ENCODE data around the gene ALS2CL.
A peak's percentile ranks its signal among the peaks of the same experiment; 100 is the strongest.

The ALS2CL gene

GRCh38 chr3:46629551-46630517 lies 63.6 kb downstream of the ALS2CL start:
- DNase-seq, result peak; percentile 68

GRCh38 chr3:46628901-46629369 lies 64.5 kb downstream of the ALS2CL start:
- DNase-seq, result no peak

DNA sequence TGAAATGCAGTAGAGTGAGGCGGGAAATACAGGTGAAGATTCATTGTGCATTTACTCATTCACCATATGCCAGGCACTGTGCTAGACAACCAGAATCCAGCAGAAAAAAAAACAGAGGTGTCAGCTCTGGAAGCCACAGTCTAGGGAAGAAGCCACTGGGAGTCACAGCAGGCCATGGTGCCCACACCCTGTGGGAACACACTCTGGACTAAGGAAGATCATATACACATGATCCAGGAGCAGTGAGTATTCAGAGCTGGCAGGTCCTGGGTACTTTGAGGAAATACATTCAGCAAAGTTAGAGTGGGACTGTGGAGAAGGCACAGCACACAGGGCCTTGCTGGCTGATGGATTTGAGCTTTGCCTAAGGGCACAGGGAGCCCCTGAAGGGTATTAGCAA lies 66.4 kb downstream of the ALS2CL start:
- DNase-seq, result no peak

DNA sequence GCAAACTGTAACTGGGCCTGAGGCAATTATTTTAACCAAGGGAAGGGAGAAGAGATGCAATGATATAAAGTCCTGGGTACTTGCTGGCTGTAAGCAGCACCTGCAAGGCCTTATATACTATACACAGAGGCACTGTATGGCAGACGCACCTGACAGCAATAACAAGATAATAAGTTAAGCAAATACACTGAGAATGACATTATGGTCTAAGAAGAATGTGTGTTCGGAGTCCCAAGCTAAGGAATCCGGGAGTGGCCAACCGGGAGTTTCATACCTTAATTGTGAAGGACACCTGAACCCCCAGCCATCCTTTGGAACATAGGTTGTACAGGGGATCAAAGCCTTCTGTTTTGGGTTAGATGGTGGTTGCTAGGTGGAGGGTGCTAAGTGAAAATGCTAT lies 67.4 kb downstream of the ALS2CL start:
- no peak for DNase-seq

- no peak for DNase-seq
Measured at GRCh38 chr3:46624975-46625490, 68.4 kb downstream of the ALS2CL start.

DNA sequence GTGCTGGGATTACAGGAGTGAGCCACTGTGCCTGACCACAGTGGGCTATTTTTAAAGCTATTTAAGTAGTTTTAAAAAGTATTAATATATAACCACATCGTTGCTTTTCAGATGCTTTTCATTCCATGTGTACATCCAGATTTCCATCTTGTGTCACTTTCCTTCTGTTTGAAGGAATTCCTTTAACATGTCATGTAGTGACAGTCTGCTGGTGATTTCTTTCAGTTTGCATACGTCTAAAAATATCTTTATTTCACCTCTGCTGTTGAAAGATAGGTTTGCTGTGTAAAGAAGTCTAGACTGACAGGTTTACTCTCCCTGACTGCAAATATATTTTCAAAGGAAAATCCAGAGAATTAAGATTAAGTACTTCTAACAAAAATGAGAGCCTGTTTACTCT lies 68.9 kb downstream of the ALS2CL start:
- no peak for DNase-seq

GRCh38 chr3:46619845-46620778 lies 73.4 kb downstream of the ALS2CL start:
- DNase-seq, result no peak
